GM12872 (cell line): ENCODE data around the gene CROCC2.

Experiments used
- TF ChIP-seq, protein P1 (sequence below): IDR thresholded peaks from 3 replicates; pipeline ENCODE4 v1.5.1; 2011; ENCODE audit warnings: low read depth, mild to moderate bottlenecking, low read length, moderate library complexity; ENCODE audit not compliant: insufficient read depth

Gene CROCC2

DNA sequence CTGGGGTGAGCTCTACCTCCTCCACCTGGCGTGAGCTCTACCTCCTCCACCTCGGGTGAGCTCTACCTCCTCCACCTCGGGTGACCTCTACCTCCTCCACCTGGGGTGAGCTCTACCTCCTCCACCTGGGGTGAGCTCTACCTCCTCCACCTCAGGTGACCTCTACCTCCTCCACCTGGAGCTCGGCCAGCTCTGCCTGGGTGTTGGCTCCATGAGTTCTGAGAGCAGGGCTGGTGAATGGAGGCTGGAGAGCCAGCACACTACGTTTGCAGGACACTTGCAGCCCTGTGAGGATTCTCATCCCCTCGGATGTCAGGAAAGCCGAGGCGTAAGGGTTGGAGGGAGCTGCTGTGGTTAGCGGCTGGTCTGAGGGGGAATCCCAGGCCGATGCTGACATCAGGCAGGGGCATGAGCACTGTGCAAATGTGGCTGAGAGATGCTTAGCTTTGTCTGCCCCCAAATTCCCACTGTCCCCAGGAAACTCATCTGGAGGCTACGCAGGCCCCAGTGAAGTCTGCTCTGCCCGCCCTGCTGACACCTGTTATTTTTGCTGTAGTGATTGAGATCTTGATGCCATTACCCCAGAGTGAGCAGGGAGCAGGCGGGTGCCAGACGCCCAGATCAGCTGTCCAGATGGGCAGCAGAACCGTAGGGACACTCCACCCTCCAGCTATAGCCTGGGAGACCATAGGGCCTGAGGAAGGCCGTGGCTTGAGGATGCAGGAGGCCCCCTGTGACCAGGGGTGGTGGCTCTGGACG is 3.3 kb downstream of the CROCC2 start:
- TF ChIP-seq, protein P1, sequence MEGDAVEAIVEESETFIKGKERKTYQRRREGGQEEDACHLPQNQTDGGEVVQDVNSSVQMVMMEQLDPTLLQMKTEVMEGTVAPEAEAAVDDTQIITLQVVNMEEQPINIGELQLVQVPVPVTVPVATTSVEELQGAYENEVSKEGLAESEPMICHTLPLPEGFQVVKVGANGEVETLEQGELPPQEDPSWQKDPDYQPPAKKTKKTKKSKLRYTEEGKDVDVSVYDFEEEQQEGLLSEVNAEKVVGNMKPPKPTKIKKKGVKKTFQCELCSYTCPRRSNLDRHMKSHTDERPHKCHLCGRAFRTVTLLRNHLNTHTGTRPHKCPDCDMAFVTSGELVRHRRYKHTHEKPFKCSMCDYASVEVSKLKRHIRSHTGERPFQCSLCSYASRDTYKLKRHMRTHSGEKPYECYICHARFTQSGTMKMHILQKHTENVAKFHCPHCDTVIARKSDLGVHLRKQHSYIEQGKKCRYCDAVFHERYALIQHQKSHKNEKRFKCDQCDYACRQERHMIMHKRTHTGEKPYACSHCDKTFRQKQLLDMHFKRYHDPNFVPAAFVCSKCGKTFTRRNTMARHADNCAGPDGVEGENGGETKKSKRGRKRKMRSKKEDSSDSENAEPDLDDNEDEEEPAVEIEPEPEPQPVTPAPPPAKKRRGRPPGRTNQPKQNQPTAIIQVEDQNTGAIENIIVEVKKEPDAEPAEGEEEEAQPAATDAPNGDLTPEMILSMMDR, result no peak

DNA sequence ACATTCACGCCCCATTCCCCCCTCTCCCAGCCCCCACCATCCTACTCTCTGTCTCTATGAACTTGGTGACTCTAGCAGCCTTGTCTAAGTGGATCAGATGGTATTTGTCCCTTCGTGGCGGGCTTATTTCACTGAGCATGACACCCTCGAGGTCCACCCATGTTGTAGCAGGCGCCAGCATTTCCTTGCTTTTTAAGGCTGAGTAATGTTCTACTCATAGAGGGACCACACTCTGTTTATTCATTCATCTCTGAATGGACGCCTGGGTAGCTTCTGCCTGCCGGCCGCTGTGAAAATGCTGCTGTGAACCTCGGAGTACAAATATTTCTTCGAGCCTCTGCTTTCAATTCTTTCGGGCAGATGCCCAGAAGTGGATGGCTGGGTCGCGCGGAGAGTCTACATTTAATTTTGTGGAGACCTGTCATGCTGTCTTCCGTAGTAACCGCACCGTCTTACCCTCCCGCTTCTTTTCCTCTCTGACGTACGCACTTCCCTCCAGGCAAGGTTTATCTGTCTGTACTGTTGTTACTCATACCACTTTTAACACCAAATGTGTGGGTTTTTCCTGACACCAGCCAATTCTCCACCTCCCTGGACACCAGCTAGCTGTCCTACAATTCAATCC is 5.6 kb downstream of the CROCC2 start:
- TF ChIP-seq, protein P1, result no peak

DNA sequence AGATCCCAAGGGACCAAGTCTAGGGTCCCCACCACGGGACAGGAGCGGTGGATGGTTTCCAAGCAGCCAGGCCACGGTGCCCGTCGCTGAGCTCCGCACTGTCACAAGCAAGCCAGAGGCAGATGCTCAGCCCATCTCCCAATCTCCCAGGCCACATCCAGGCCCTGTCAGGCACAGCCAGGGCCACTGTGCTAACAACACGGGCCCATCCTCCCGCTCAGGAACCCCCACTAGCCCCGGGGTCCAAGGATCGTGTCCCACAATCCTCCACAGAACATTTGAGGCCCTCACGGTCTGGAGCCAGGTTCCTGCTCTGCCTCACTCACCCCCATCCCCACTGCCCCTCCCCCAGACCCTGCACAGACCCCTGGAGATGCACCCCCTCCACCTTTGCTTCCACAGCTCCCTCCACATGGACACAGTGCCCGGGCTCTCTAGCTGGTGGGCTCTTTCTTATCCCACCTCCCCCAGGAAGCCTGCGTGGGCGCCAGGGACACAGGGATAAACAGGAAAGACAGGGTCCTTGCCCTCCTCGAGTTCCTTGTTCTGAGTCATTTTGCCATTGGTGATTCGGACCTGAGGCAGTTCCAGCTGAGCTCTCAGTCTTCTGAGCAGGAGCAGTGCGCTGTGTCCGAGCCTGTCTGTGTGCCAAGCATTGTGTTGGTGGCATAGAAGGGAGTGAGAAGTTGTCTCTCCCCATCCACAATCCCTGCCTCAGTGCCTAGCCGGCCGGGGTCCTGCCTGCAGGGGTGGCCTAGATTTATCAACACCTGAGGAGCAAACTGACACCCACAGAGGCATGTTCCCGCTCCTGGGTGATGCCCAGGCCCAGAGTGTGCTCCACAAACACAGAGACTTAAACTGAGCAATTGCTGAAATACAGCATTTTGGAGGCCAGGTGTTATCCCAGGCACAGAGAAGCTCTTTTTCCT is 7.0 kb downstream of the CROCC2 start:
- TF ChIP-seq, protein P1, result no peak

DNA sequence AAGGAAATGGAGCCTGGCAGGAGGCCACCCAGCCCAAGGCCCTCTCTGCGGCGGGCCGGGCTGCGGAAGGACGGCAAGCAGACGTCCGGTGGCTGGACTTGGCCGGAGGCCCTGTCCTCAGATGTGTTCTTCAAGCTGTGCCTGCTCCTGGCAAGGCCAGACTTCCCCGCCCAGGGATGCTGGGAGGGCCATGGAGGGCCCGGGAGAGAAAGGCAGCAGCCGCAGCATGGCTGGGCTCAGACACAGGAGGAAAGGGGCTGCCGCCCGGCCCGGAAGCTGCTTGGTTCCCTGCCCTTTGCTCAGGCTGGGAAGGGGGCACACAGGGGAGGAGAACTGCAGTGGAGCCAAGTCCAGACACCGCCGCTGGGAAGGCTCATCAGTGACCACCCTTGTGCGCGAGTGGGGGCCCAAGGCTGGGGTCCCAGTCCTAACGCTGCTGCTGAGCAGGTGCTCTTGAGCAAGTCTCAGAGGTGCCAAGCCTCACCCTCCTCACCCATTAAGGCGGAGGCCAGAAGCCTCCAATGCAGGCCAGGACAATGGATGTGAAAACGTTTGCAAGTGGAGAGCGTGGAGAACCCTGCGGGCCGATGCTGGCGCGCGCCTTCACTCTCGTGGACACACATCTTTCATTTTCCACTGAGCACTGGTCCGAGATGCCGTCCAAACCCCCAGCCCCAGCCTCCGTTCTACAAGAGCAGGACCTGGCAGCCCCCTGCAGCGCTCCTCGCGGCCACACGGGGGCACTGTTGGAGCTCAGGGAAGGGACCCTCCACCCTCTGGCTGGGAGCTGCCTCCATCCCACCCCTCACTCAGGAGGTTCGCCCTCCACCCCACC is 7.9 kb downstream of the CROCC2 start:
- TF ChIP-seq, protein P1, result peak; percentile 92

DNA sequence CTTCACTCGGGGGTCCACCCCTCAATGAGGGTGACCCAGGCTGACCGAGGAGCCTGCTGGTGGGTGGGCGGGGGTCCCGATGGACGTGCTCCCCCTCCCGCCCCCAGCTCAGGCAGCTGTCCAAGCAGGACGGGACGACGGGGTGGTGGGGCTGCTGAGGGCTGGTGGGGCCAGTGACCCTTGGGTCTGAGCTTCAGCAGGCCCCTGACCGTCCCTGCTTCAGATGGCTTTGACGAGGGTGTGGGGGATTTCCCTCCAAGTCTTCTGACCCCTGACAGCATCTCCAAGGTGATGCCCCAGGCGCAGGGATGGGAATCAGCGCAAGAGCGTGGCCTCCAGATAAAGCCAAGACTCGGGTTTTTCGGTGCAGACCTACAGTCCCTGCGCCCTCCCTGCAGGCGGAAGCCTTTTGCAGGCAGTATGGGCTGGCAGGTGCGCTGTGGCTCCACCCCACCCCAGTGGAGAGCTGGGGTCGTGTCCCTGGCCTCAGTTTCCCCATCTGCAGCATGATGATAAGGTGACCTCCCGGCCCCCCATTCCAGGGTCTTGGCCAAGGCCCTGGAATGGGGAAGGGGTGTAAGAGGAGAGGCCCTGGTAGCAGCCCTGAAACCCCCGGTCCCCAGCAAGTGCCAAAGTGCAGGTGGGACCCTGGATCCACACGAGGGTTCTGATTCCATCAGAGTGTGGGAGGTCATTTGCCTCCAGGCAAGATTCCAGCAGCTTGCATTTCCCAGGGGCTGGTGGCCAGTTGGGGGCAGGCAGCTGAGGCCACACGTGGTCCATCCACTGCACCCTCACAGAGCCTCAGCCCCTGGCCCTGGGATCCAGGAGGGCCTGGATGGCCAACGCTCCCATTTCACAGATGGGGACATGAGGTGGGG is 8.7 kb downstream of the CROCC2 start:
- TF ChIP-seq, protein P1, result no peak

DNA sequence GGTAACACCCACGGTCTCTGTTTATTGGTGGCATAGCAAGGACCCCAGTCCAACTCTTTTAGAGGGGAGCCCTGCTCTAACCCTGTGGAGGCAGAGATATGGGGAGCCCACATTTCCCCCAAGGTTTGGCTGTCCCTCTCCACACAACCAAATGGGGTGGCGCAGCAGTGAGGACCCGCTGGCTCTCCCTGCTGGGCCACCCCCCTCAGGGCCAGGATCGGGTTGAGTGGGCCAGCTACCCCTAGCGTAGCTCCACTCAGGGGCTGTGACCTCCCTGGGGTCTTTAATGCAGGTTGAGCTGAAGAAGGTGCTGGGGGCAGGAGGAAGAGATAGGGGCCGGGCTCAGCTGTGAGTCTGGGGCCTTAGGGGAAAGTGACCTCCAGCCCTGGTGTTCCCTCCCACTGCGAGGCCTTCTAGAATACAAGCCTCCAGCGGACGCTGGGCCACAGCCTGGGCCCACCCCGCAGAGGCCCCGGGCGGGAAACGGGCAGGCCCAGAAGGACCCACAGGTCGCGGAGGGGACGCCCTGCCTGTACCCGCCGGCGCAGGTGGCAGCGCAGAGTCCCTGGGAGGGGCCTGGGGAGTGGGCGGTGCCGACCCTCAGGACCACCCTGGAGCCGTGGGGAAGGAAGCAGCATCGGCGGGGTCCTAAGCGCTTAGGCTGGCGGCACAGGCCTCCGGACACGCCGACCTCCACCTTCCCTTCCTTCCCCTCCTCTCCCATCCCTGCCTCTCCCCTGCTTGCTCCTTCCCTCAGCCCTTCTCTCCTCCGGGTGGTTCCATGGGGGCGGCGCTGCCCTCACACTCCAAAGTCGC is 9.6 kb downstream of the CROCC2 start:
- TF ChIP-seq, protein P1, result no peak
